HepG2 (cell line): Measurements from ENCODE around the gene ZNF582. TPM values are rescaled to one million over a fixed set of nuclear protein-coding genes. Genes with fewer than 3 reads are reported as not detected.

ENCODE experiments used
- ATAC-seq: fragments of 200-7000 bp; cut with Tn5 transposase; 3 replicates; pipeline ENCODE4 v1.9.1; 2020; ENCODE audit warnings: mild to moderate bottlenecking, moderate library complexity
- BruUV-seq: library from RNA; stranded (reverse); fragments of 400-500 nt; replicated peaks from 2 replicates; lab custom pipeline; 2021; lab: Mats Ljungman, UMichigan
- CTCF ChIA-PET: fragments of 300-600 bp; formaldehyde crosslinking; extraction: SDS; loops from one replicate; lab custom pipeline; 2021; ENCODE audit warnings: low total read pairs, inconsistent platforms, low intra/inter-chr PET ratio; lab: Yijun Ruan, JAX
- POLR2A ChIA-PET: fragments of 350-600 bp; sonication (Branson Sonifier 250); formaldehyde crosslinking; loops from one replicate; lab custom pipeline; 2020; ENCODE audit warnings: antibody characterized with exemption, inconsistent platforms; lab: Yijun Ruan, JAX
- DNase-seq: peaks from one replicate; pipeline ENCODE4 v3.0.0-alpha.2; 2015; ENCODE audit warnings: low spot score
- FAIRE-seq: peaks from 3 replicates; lab custom pipeline; 2011; peaks lifted over from hg19 to GRCh38; lab: Jason Lieb, UNC
- H2AFZ ChIP-seq: one replicate; pipeline ENCODE4 v1.6.1; 2011; ENCODE audit warnings: low read length, inconsistent platforms
- H3K27ac ChIP-seq: fragments of 300-600 bp; 3 replicates; pipeline ENCODE4 v1.8.0; 2011; ENCODE audit warnings: mixed run types, mild to moderate bottlenecking, mixed read lengths, low read length, inconsistent platforms; ENCODE audit not compliant: insufficient read depth; ENCODE audit errors: extremely low read length
- H3K27me3 ChIP-seq, 2 experiments: fragments of 200-600 bp in 1 of 2; 2 replicates in 1 of 2; 3 replicates in 1 of 2; pipeline versions ENCODE4 v1.6.0 to v1.8.0; 2011; ENCODE audit warnings: low read length in 2 of 2, mild to moderate bottlenecking in 2 of 2, moderate library complexity in 2 of 2, inconsistent platforms in 1 of 2; ENCODE audit not compliant: insufficient read depth in 2 of 2, control insufficient read depth in 1 of 2
- H3K36me3 ChIP-seq, 2 experiments: fragments of 200-600 bp in 1 of 2; replicated peaks in 1 of 2; 2 replicates in 1 of 2; 3 replicates in 1 of 2; pipeline versions ENCODE4 v1.5.1 to v1.8.0; 2011; ENCODE audit warnings: low read length in 2 of 2, inconsistent platforms in 1 of 2; ENCODE audit not compliant: insufficient read depth in 2 of 2, control insufficient read depth in 1 of 2
- H3K4me1 ChIP-seq: 2 replicates; pipeline ENCODE4 v1.5.1; 2012; ENCODE audit warnings: low read length, inconsistent platforms; ENCODE audit not compliant: insufficient read depth
- H3K4me2 ChIP-seq: 2 replicates; pipeline ENCODE4 v1.6.0; 2011; ENCODE audit warnings: low read depth, low read length, inconsistent platforms
- H3K4me3 ChIP-seq, 3 experiments: fragments of 200-600 bp in 1 of 3; sonication (generic), shearing (Covaris generic) in 1 of 3; replicated peaks in 1 of 3; 2 replicates each; pipeline ENCODE4 v1.5.1; 2011 to 2016; ENCODE audit warnings: low read length in 3 of 3, inconsistent platforms in 2 of 3, low read depth in 2 of 3, mild to moderate bottlenecking in 2 of 3, control low read depth in 1 of 3, mixed read lengths in 1 of 3; ENCODE audit not compliant: insufficient read depth in 1 of 3
- H3K79me2 ChIP-seq: one replicate; pipeline ENCODE4 v1.6.1; 2011; ENCODE audit warnings: low read length, inconsistent platforms; ENCODE audit not compliant: insufficient read depth
- H3K9ac ChIP-seq: 2 replicates; pipeline ENCODE4 v1.6.0; 2011; ENCODE audit warnings: mild to moderate bottlenecking, low read depth, low read length, inconsistent platforms; ENCODE audit not compliant: insufficient read depth
- H3K9me3 ChIP-seq: 2 replicates; pipeline ENCODE4 v1.5.1; 2012; ENCODE audit warnings: mild to moderate bottlenecking, low read length
- H4K20me1 ChIP-seq: 2 replicates; pipeline ENCODE4 v1.6.0; 2011; ENCODE audit warnings: inconsistent platforms, mild to moderate bottlenecking, low read length, moderate library complexity; ENCODE audit not compliant: insufficient read depth
- AKAP8 ChIP-seq: sonication (generic); formaldehyde crosslinking; IDR thresholded peaks from 2 replicates; pipeline ENCODE4 v1.5.1; 2020; ENCODE audit warnings: mild to moderate bottlenecking, missing genetic modification reagents
- BCL6 ChIP-seq: IDR thresholded peaks from 2 replicates; pipeline ENCODE4 v1.6.1; 2016; ENCODE audit warnings: missing genetic modification reagents, missing compliant biosample characterization
- EEA1 ChIP-seq: sonication (generic); formaldehyde crosslinking; IDR thresholded peaks from 2 replicates; pipeline ENCODE4 v1.5.1; 2020; ENCODE audit warnings: mild to moderate bottlenecking, missing genetic modification reagents, borderline replicate concordance
- FOSL2 ChIP-seq: sonication (generic); formaldehyde crosslinking; IDR thresholded peaks from 2 replicates; pipeline ENCODE4 v1.4.0; 2020; ENCODE audit warnings: missing genetic modification reagents
- KLF16 ChIP-seq, 2 experiments: sonication (generic) in 1 of 2; formaldehyde crosslinking in 1 of 2; IDR thresholded peaks; 2 replicates each; pipeline versions ENCODE4 v1.6.1 to v1.8.0; 2016 to 2023; ENCODE audit warnings: missing genetic modification reagents in 2 of 2, missing compliant biosample characterization in 1 of 2
- NFIB ChIP-seq: sonication (generic); formaldehyde crosslinking; IDR thresholded peaks from 2 replicates; pipeline ENCODE4 v1.9.0; 2021; ENCODE audit warnings: missing genetic modification reagents, mild to moderate bottlenecking, borderline replicate concordance
- RXRB ChIP-seq: IDR thresholded peaks from 2 replicates; pipeline ENCODE4 v1.6.1; 2016; ENCODE audit warnings: borderline replicate concordance, missing genetic modification reagents, missing compliant biosample characterization
- ZNF253 ChIP-seq: sonication (generic); formaldehyde crosslinking; IDR thresholded peaks from 2 replicates; pipeline ENCODE4 v1.8.0; 2022; ENCODE audit warnings: mild to moderate bottlenecking, missing genetic modification reagents, borderline replicate concordance
- ZNF441 ChIP-seq: sonication (generic); formaldehyde crosslinking; IDR thresholded peaks from 2 replicates; pipeline ENCODE4 v1.7.0; 2021; ENCODE audit warnings: missing genetic modification reagents, borderline replicate concordance
- ZNF816 ChIP-seq: sonication (generic); formaldehyde crosslinking; IDR thresholded peaks from 2 replicates; pipeline ENCODE4 v1.8.0; 2022; ENCODE audit warnings: missing genetic modification reagents, mild to moderate bottlenecking, borderline replicate concordance
- WGBS: methylation state at CpG from one replicate; pipeline ENCODE4 v1.1.6; 2017; ENCODE audit warnings: low lambda C conversion rate; 5-methylcytosine and 5-hydroxymethylcytosine counted together
- in situ Hi-C: cut with HindIII; loops from 2 replicates; pipeline ENCODE4 v1.10.0; 2017; ENCODE audit warnings: low pct_unique_long_range_greater_than_20kb; ENCODE audit not compliant: extremely low pct_ligation_motif_present
- intact Hi-C: fragments of 100-400 bp; cut with micrococcal nuclease; formaldehyde crosslinking; loops from one replicate; pipeline ENCODE4 v1.10.0; 2022; ENCODE audit not compliant: unreplicated experiment
- polyA plus RNA-seq, 8 experiments: library from polyadenylated mRNA; depleted of rRNA in 3 of 8; stranded (reverse) in 7 of 8; unstranded in 1 of 8; fragments of >200 nt; fragmentation: Illumina TruSeq in 4 of 8; extraction: Trizol in 4 of 8; gene quantifications; 2 replicates each; pipeline versions ENCODE4 v1.2.1 to v1.2.3, GENCODE V29; 2011 to 2016; ENCODE audit warnings: low read depth in 4 of 8, missing spikeins in 1 of 8, mixed read lengths in 1 of 8; ENCODE audit not compliant: insufficient read depth in 1 of 8
- total RNA-seq, 5 experiments: library from RNA; depleted of rRNA; stranded (reverse); fragments of >200 nt; fragmentation: Illumina TruSeq; extraction: Trizol; gene quantifications; 2 replicates each; pipeline ENCODE4 v1.2.3, GENCODE V29; 2016; ENCODE audit warnings: low read depth in 1 of 5
- TF ChIP-seq, protein P1 (sequence below): sonication (generic); formaldehyde crosslinking; conservative IDR thresholded peaks from 2 replicates; pipeline ENCODE4 v1.4.0; 2020; ENCODE audit warnings: missing genetic modification reagents
- TF ChIP-seq, protein P2 (sequence below): sonication (generic); formaldehyde crosslinking; IDR thresholded peaks from 2 replicates; pipeline ENCODE4 v1.9.0; 2021; ENCODE audit warnings: missing genetic modification reagents, borderline replicate concordance
- TF ChIP-seq, protein P3 (sequence below): sonication (generic); formaldehyde crosslinking; conservative IDR thresholded peaks from 2 replicates; pipeline ENCODE4 v1.8.1; 2023; ENCODE audit warnings: missing genetic modification reagents

The ZNF582 gene
- total and polyA plus RNA-seq, 2 of the 13 experiments (the other 11 are each of a cell fraction or from before 2014, with no cell fraction given) = 0.83 to 1.6 TPM

DNA sequence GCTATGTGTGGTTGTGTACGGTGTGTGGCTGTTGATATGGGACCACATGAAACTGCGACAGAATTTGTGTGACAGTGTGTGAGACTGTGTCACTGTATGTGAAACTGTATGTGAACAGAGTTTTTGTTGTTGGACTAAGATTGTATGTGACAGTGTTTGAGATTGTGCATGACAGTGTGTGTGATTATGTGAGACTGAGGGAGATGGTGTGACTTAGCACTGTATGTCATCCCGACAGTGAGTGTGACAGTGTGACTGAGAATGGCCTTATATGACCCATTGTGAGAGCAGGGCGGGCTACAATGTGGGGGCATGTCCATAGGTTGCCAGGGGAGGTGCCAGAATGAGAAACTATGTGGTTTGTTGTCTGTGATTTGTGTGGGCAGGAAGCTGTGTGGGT lies 11.7 kb upstream of the ZNF582 start:
- Histone ChIP-seq H3K27me3 (no peaks in the 10 kb centered on the region; a peak in 1 of 5 replicates), H3K36me3 (peaks cover 4 to 21% of the 10 kb centered on the region in 2 experiments; a peak in 3 of 5 replicates), H3K27ac (no peak overlapping the region), H3K9ac (peak overlapping the region; percentile 86; the same call in 1 of the 2 replicates), H4K20me1 (no peaks in the 10 kb centered on the region), H2AFZ (no peak overlapping the region), H3K4me3 (peak overlapping the region in 1 of 3 experiments; percentile 84; a peak in 2 of 6 replicates), H3K4me1 (peaks cover 16% of the 10 kb centered on the region), H3K79me2 (no peaks in the 10 kb centered on the region), H3K4me2 (peak overlapping the region; percentile 95), H3K9me3 (peaks cover 62% of the 10 kb centered on the region)
- in situ Hi-C loops (no loop called here), intact Hi-C loops (no loop called here)
- no peak for FAIRE-seq
- no peak for DNase-seq
- WGBS = 94% methylated on average over 4 of the region's 4 CpGs
- BruUV-seq = no TSS peak
- CTCF ChIA-PET = no interaction called here
- 0 out of 2 replicates have a peak, but pooled peaks have one; percentile 73 for TF ChIP-seq NFIB (CRISPR knock-in tag)
- no peak for TF ChIP-seq ZNF816
- TF ChIP-seq KLF16 (CRISPR knock-in tag; IDR thresholded peaks at IDR 0.05) = 0 out of 4 replicates have a peak, but pooled peaks of 1 of the 2 experiments have one; percentile 7
- POLR2A ChIA-PET = no interaction called here
- ATAC-seq = no peak

DNA sequence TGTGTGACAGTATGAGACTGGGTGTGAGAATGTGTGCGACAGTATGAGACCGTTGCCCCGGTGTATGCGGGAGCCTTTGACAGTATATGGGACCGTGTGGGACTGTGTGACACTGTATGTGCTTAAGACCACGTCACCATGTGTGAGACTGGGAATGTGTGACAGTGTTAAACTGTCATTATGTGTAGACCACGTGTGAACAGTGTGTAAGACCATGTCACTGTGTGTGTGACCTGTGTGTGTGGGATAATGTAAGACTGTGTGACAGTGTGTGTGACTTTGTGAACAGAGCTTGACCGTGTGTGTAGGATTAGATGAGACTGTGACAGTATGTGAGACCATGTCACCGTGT lies 11.3 kb upstream of the ZNF582 start:
- ChIA-PET POLR2A (no interaction called here), CTCF (interaction anchor here (1.4 kb wide), 1 partner anchor 94 kb away, joined by 3 read pairs; no protein-coding TSS in a partner anchor)
- H3K9me3 ChIP-seq = peaks cover 63% of the 10 kb centered on the region
- H3K4me3 ChIP-seq = peak overlapping the region; percentile 65 to 84 (median 79)
- ATAC-seq (peak; percentile 37), DNase-seq (no peak), FAIRE-seq (peak; percentile 4)
- intact Hi-C loops (no loop called here), in situ Hi-C loops (no loop called here)
- H4K20me1 ChIP-seq = no peaks in the 10 kb centered on the region
- H3K27me3 ChIP-seq = no peaks in the 10 kb centered on the region; a peak in 1 of 5 replicates
- peak overlapping the region; percentile 86 for H3K9ac ChIP-seq
- H3K4me2 ChIP-seq = peak overlapping the region; percentile 95
- TSS peak; percentile 60 for BruUV-seq
- WGBS = 79% methylated on average over 9 of the region's 9 CpGs
- H3K79me2 ChIP-seq = no peaks in the 10 kb centered on the region
- peak overlapping the region; percentile 61 for H2AFZ ChIP-seq
- H3K36me3 ChIP-seq = peaks cover 4 to 18% of the 10 kb centered on the region in 2 experiments; a peak in 3 of 5 replicates
- peaks cover 16% of the 10 kb centered on the region for H3K4me1 ChIP-seq
- H3K27ac ChIP-seq = peak overlapping the region; percentile 70
- TF ChIP-seq, protein P1, sequence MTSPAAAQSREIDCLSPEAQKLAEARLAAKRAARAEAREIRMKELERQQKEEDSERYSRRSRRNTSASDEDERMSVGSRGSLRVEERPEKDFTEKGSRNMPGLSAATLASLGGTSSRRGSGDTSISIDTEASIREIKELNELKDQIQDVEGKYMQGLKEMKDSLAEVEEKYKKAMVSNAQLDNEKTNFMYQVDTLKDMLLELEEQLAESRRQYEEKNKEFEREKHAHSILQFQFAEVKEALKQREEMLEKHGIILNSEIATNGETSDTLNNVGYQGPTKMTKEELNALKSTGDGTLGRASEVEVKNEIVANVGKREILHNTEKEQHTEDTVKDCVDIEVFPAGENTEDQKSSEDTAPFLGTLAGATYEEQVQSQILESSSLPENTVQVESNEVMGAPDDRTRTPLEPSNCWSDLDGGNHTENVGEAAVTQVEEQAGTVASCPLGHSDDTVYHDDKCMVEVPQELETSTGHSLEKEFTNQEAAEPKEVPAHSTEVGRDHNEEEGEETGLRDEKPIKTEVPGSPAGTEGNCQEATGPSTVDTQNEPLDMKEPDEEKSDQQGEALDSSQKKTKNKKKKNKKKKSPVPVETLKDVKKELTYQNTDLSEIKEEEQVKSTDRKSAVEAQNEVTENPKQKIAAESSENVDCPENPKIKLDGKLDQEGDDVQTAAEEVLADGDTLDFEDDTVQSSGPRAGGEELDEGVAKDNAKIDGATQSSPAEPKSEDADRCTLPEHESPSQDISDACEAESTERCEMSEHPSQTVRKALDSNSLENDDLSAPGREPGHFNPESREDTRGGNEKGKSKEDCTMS (CRISPR knock-in tag) = no peak
- TF ChIP-seq ZNF441 (CRISPR knock-in tag) (no peak), BCL6 (no peak), KLF16 (CRISPR knock-in tag; IDR thresholded peaks at IDR 0.05) (peak in 1 of 2 experiments; percentile 52; a peak in 1 of 4 replicates), RXRB (CRISPR knock-in tag) (no peak), ZNF253 (CRISPR knock-in tag) (0 out of 2 replicates have a peak, but pooled peaks have one; percentile 0), EEA1 (peak; percentile 25; the same call in 1 of the 2 replicates), FOSL2 (CRISPR knock-in tag) (no peak), AKAP8 (0 out of 2 replicates have a peak, but pooled peaks have one; percentile 2)
- TF ChIP-seq, protein P2, sequence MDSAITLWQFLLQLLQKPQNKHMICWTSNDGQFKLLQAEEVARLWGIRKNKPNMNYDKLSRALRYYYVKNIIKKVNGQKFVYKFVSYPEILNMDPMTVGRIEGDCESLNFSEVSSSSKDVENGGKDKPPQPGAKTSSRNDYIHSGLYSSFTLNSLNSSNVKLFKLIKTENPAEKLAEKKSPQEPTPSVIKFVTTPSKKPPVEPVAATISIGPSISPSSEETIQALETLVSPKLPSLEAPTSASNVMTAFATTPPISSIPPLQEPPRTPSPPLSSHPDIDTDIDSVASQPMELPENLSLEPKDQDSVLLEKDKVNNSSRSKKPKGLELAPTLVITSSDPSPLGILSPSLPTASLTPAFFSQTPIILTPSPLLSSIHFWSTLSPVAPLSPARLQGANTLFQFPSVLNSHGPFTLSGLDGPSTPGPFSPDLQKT (CRISPR knock-in tag) = no peak
- TF ChIP-seq, protein P3, sequence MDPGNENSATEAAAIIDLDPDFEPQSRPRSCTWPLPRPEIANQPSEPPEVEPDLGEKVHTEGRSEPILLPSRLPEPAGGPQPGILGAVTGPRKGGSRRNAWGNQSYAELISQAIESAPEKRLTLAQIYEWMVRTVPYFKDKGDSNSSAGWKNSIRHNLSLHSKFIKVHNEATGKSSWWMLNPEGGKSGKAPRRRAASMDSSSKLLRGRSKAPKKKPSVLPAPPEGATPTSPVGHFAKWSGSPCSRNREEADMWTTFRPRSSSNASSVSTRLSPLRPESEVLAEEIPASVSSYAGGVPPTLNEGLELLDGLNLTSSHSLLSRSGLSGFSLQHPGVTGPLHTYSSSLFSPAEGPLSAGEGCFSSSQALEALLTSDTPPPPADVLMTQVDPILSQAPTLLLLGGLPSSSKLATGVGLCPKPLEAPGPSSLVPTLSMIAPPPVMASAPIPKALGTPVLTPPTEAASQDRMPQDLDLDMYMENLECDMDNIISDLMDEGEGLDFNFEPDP = no peak
